Fibroblast of skin of right quadriceps (primary cell): ENCODE results near the gene IMP4.

Experiments
- DNase-seq: peaks from one replicate; pipeline ENCODE4 v3.0.0-alpha.2; 2013

The IMP4 gene

GRCh38 chr2:130336877-130337734 lies 5.6 kb upstream of the IMP4 start:
- DNase-seq, result peak; percentile 80

GRCh38 chr2:130337735-130338325 lies 4.9 kb upstream of the IMP4 start:
- peak; percentile 18 for DNase-seq

- DNase-seq, result no peak
Measured at GRCh38 chr2:130338793-130339345, 3.8 kb upstream of the IMP4 start.

GRCh38 chr2:130339885-130340745 lies 2.6 kb upstream of the IMP4 start:
- DNase-seq, result no peak

- DNase-seq, result no peak
Measured at GRCh38 chr2:130341562-130342019, 1.1 kb upstream of the IMP4 start.

- peak; percentile 92 for DNase-seq
Measured at GRCh38 chr2:130342020-130342532, 621 bp upstream of the IMP4 start.

- no peak for DNase-seq
Measured at GRCh38 chr2:130344578-130344977, 1.9 kb downstream of the IMP4 start.

- DNase-seq, result no peak
Measured at GRCh38 chr2:130345091-130345490, 2.4 kb downstream of the IMP4 start.

GRCh38 chr2:130345611-130346010 lies 2.9 kb downstream of the IMP4 start:
- DNase-seq, result no peak

- no peak for DNase-seq
Measured at GRCh38 chr2:130346041-130346740, 3.5 kb downstream of the IMP4 start.

GRCh38 chr2:130346741-130347066 lies 4.0 kb downstream of the IMP4 start:
- DNase-seq, result no peak

- DNase-seq, result no peak
Measured at GRCh38 chr2:130347220-130347925, 4.7 kb downstream of the IMP4 start.

GRCh38 chr2:130349174-130349573 lies 6.5 kb downstream of the IMP4 start:
- DNase-seq, result no peak

GRCh38 chr2:130351711-130352110 lies 9.0 kb downstream of the IMP4 start:
- DNase-seq, result no peak

- no peak for DNase-seq
Measured at GRCh38 chr2:130352237-130352636, 9.5 kb downstream of the IMP4 start.

- no peak for DNase-seq
Measured at GRCh38 chr2:130353291-130354138, 10.8 kb downstream of the IMP4 start.

- no peak for DNase-seq
Measured at GRCh38 chr2:130354139-130354428, 11.4 kb downstream of the IMP4 start.

GRCh38 chr2:130355172-130355577 lies 12.5 kb downstream of the IMP4 start:
- DNase-seq, result no peak

- peak; percentile 79 for DNase-seq
Measured at GRCh38 chr2:130355578-130356431, 13.1 kb downstream of the IMP4 start, which contains the start of gene PTPN18. Gene PTPN18, plus strand, starts transcription at chr2:130356056. Its CDS starts 52 bp downstream, at chr2:130356108.

GRCh38 chr2:130357864-130358263 lies 15.2 kb downstream of the IMP4 start:
- no peak for DNase-seq
